A549 (cell line): ENCODE data around the gene PLXDC1.

Source experiments
- CHD2 ChIP-seq: fragments of 150-350 bp; IDR thresholded peaks from 2 replicates; pipeline ENCODE4 v1.6.1; 2014; ENCODE audit warnings: low read length; ENCODE audit not compliant: partially characterized antibody
- CTCF ChIP-seq: fragments of >200 bp; sonication (Bioruptor Twin); formaldehyde crosslinking; IDR thresholded peaks from 3 replicates; pipeline ENCODE4 v1.5.1; 2016
- HOXB13 ChIP-seq: fragments of 250-450 bp; sonication (Bioruptor Pico); IDR thresholded peaks from 2 replicates; pipeline ENCODE4 v1.5.0; 2020; ENCODE audit warnings: low read depth, mild to moderate bottlenecking, moderate library complexity
- REST ChIP-seq: fragments of 200-600 bp; sonication (generic); IDR thresholded peaks from 2 replicates; pipeline ENCODE4 v1.6.1; 2016; ENCODE audit warnings: antibody characterized with exemption, mild to moderate bottlenecking, moderate library complexity

GRCh38 chr17:39150795-39151149, 665 bp downstream of the PLXDC1 start:
- TF ChIP-seq CTCF (no peak), HOXB13 (CRISPR knock-in tag) (no peak), CHD2 (no peak), REST (no peak)
